ENCODE measurements around the gene ZNF565.
"Not testable (repeated sequence)": the region's sequence is repeated elsewhere in the genome, so short reads cannot be mapped to it uniquely, and the experiment has no call there.

Gene ZNF565

DNA sequence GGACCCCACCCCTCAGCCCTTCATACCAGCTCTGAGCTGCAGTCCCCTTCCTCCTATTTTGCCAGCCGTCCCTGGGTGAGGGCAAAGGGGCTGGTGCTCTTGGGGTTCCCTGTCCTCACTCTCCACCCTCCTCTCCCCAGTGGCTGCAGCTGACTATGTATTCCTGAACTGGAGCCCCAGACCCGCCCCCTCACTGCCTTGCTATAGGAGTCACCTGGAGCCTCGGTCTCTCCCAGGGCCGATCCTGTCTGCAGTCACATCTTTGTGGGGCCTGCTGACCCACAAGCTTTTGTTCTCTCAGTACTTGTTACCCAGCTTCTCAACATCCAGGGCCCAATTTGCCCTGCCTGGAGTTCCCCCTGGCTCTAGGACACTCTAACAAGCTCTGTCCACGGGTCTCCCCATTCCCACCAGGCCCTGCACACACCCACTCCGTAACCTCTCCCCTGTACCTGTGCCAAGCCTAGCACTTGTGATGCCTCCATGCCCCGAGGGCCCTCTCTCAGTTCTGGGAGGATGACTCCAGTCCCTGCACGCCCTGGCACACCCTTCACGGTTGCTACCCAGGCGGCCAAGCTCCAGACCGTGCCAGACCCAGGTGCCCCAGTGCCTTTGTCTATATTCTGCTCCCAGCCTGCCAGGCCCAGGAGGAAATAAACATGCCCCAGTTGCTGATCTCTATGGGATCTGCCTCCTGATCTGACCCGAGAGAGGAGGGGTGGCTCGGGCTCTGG, 64.6 kb downstream of the ZNF565 start:
- no peak for DNase-seq

DNA sequence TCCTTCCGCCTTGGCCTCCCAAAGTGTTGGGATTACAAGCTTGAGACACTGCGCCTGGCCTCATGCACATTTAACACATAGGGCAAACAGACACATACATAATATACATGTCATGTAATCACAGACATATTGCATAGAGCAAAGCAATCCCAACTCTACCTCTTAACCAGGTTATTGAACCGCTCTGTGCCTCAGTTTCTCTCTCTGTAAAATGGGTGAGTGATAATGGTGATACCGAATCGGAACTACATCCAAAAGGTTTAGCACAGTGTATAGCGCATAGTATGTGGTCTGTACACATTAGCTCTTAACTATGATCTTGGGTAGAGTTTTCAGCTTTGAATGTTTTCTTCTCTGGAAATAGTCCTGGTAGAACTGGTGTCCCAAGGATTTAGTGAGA, 69.8 kb downstream of the ZNF565 start:
- DNase-seq = no peak

DNA sequence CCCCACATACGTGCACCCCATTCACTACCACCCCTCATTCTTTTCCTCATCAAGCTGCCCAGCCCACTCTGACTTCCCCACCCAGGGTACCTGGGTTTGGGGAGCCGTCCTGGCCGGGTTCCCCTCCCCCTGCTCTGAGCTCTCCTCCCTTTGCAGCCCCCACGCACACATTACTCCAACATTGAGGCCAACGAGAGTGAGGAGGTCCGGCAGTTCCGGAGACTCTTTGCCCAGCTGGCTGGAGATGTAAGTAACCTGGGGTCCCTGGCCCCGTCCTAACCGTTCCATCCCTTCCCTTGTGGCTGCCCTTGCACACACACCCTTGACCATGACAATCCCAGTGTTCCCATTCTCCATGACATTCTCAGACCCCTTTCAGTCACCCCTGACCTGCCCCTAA, 72.0 kb downstream of the ZNF565 start:
- no peak for DNase-seq

DNA sequence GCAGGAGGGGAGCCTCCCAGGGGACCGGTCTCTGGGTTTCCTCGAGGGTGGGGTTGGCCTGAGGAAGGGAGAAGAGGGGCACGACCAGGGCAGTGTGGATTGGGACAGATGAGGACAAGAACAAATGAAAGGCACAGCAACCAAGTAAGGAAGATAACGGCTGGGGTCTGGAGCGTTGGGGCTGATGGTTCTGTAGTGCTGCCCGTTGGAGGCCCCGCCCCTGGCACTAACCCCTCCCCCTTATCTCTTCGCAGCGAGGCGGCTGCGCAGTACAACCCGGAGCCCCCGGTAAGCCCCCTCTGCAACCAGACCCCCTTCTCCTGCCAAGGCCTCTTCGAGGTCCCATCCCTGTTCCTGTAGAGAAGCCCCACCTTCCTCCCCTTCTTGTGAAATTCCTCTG, 72.4 kb downstream of the ZNF565 start:
- no peak for DNase-seq

DNA sequence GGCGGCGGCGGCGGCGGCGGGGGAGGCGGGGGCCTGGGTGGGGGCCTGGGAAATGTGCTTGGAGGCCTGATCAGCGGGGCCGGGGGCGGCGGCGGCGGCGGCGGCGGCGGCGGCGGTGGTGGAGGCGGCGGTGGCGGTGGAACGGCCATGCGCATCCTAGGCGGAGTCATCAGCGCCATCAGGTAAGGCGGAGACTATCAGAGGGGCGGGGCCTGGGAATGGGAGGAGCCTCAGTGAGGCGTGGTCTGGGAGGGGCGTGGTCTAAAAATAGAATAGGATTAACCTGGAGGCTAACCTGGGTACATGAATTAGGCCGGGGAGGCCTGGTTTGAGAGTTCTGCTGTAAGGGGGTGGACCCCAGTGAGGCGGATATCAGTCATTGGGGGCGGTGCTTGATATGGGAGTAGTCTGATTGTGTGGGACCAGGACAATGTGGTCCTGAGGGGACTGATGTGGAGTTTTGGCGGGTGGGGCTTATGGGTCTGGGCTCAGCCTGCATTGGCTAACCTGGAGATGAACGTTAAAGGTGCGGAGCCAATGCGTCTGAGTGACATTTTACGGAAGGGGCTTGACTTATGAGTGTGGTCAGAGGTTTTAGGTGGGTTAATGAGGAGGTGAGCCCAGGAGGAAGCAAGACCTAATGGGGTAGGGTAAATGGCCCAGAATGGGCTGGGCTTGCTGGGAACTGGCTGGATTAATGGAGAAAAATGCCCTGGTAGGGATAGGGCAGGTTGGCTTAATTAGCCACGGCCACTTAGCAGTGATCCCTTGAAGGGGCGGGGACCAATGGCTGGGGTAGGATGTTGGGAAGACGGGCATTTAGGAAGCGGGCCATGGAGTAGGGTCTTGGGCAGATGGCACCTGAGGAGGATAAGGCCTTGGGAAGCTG, 73.2 kb downstream of the ZNF565 start:
- DNase-seq = peak; percentile 90

DNA sequence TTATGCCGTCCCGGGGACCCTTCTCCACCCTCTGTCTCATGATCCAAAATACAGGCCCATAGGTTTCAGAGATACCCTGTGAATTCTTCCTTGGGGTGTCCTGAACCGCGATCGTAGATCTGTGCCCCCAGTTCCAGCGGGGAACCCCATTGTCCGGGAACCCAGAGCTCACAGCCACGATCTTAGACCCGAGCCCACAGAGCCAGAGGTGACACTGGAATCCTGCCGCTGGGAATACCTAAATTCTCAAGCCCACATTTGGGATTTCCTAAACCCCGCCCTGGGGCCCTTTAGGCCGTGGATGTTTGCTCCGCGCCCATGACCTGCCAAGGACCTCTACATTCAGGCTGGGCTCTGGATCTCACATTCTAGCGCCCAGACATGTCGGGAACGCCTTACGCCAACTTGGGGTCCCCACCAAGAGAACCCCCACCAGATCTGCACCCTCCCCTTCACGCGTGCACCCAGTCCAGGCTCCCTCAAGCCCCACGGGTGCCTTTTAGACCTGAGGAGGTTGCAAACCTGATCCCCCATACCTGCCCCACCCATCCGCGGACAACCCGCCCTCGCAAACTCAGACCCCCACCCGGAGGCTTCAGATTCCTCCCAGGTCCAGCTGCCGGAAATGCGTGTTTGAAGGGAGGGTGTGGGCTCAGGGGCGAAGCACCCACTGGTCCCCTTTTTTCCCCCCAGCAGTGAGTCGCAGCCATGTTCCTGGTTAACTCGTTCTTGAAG, 74.0 kb downstream of the ZNF565 start:
- DNase-seq = peak; percentile 49

DNA sequence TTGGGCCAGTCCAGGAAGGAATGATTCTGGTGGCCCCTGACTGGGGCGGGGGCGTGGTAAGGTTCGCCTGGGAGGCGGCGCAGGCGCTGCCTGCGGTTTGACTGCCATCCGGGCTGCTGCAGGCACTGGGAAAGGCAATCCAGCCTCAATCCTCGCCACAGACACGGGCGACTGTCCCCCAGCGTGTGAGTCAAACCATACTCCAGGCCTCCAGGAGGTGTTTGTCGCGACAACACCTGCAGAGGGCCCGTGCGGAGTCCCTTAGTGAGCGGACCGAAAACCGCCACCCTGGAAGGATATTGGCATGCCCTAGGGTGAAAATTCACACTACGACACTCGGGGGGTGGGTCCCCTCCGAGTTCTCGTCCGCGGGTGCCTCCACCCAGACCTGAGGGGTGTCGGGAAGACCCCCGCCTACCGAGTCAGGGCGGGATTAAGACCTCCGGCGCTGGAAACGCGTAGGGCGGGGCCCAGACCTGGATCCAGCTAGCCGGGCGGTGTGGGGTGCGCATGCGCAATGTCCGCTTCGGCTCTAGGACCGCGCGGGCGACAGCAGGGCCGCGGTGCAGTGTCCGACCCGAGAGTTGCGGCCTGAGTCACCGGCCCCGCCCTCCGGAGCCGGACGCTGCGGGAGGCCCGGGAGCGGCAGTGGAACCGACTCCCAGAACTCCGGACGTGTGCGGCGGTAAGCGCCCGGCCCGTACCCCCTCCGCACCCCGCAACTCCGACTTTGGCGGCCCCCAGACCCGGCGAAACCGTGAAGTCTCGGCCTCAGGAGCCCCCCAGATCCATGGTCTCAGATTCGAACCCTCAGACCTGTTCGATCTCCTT, 74.8 kb downstream of the ZNF565 start, which contains the start of gene CAPNS1:
TSS of gene CAPNS1 (plus strand) at position 594 of the 831 bp plus-strand sequence. CDS start 946 bp downstream, outside the sequence.
- peak; percentile 99 for DNase-seq

DNA sequence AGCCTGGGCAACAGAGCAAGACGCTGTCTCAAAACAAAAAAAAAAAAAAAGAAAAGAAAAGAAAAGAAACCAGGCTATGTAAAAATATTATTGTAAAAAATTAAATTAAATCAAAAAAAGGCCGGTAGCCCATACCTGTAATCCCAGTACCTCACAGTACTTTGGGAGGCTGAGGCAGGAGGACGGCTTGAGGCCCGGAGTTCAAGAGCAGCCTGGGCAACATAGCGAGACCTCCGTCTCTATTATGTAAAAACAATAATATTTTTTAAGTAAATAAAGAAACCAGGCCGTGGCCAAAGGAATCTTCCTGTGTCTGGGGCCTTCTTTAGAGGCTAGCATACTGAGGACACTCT, 75.4 kb downstream of the ZNF565 start:
- DNase-seq = no peak

DNA sequence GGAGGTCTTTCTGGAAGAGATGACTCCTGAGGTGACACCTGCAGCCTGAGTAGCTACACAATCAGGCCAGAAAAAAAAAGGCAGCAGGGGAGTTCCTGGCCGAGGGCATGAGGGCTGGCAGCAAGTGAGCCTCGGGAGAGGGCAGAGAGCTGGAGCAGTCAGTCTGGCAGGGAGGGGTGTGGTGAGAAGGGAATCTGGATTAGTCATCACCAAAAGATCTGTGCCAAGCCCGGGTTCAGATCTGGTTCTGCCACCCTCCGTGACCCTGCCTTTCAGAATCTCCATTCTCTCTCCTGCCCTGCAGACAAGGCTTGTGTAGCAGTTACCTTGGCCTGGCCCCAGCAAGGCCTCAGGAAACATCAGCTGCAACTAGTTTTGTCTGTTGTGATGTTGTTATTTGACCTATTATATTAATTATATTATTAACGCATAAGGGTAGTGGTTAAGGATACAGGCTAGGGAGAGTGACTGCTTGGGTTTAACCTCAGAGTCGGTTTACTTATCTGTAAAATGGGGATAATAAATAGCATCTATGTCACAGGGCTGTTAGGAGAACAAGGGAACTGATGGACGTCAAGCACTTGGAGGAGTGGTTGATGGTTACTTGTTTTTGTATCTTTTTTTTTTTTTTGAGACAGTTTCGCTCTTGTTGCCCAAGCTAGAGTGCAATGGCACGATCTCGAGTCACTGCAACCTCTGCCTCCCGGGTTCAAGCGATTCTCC, 77.3 kb downstream of the ZNF565 start:
- DNase-seq = peak; percentile 9

DNA sequence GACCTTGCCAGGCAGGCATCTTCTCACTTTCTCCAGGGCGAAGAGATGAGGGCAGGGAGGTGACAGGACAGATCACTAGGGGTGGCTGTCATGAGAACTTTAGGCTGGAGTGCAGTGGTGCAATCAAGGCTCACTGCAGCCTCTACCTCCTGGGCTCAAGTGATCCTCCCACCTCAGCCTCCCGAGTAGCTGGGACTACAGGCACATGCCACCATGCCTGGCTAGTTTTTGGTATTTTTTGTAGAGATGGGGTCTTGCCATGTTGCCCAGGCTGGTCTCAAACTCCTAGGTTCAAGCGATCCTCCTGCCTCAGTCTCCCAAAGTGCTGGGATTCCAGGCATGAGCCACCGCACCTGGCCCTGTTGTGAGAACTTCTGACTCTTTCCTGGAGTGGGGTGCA, 79.6 kb downstream of the ZNF565 start:
- not testable (repeated sequence) for DNase-seq
